Stimulated activated CD8-positive, alpha-beta memory T cell treated with anti-CD3 and anti-CD28 coated beads, Interleukin-7, amount 100 ng/mL, for 4 hours (primary cell): ENCODE data around the gene SLC9A4.
A peak's percentile ranks its signal among the peaks of the same experiment; 100 is the strongest.

Source experiments
- DNase-seq, 2 donors: peaks; one replicate each; pipeline ENCODE4 v3.0.0-alpha.2; 2020; ENCODE audit warnings: low read depth in 2 of 2

SLC9A4 gene, protein sequence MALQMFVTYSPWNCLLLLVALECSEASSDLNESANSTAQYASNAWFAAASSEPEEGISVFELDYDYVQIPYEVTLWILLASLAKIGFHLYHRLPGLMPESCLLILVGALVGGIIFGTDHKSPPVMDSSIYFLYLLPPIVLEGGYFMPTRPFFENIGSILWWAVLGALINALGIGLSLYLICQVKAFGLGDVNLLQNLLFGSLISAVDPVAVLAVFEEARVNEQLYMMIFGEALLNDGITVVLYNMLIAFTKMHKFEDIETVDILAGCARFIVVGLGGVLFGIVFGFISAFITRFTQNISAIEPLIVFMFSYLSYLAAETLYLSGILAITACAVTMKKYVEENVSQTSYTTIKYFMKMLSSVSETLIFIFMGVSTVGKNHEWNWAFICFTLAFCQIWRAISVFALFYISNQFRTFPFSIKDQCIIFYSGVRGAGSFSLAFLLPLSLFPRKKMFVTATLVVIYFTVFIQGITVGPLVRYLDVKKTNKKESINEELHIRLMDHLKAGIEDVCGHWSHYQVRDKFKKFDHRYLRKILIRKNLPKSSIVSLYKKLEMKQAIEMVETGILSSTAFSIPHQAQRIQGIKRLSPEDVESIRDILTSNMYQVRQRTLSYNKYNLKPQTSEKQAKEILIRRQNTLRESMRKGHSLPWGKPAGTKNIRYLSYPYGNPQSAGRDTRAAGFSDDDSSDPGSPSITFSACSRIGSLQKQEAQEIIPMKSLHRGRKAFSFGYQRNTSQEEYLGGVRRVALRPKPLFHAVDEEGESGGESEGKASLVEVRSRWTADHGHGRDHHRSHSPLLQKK

DNA sequence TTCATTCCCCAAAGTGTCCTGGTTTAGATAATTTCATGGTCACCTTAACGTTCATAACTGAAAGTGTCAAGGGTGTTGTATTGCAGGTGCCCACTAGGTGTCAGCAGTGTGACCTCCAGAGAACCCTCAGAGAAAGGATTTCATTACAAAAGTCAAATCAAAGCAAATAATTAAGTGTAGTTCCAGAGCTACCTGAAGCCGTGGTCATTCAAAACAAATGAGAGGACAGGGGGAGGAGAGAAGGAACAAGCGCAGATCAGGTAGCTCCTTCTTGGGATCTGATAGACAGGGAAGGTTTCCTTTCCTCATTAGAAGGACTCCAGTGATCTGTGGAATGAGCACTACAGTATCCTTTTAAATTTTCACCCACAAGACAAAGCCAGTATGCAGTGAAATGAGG, at the start of gene SLC9A4:
Gene SLC9A4 (plus strand): TSS at position 207 of the 400 bp plus-strand sequence. CDS start 534 bp downstream, outside the sequence.
- peak in 1 of 2 donors; percentile 10 for DNase-seq

DNA sequence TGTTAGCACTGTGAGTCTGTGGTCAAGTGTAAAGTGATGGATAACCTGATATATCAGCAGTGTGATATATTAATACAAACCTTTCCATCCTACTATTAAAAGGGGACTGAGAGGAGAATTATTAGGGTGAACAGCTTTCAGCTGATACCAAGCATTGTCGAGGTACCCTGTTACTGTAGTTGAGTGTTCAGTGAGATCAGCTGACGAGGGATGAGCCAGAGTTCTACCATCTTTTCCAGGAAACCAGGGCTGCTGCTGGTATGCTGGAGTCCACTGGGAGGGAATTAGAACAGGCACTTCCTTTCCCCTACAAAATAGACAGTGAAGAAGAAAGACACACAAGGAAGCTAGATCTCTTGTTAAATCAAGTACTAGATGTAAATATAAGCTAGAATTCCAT, 49.7 kb upstream of the SLC9A4 start:
- no peak for DNase-seq

DNA sequence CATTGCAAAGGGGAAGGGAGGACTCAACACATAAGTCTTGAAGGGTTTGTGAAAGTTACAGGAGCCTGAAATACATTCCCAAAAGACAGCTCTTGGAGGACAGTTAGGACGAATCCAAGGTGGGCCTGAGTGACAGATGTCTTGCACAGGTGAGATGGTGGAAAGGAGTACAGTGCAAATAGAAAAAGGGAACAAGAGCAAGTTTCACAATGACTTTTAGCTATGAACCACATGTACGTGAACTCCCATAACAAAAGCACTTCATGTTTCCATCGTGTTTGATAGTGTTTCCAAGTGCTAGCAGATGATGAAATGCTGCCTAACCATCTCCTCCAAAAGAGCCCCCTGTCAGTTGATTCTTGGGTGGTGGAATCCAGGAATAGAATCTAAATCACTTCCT, 48.3 kb upstream of the SLC9A4 start:
- no peak for DNase-seq

DNA sequence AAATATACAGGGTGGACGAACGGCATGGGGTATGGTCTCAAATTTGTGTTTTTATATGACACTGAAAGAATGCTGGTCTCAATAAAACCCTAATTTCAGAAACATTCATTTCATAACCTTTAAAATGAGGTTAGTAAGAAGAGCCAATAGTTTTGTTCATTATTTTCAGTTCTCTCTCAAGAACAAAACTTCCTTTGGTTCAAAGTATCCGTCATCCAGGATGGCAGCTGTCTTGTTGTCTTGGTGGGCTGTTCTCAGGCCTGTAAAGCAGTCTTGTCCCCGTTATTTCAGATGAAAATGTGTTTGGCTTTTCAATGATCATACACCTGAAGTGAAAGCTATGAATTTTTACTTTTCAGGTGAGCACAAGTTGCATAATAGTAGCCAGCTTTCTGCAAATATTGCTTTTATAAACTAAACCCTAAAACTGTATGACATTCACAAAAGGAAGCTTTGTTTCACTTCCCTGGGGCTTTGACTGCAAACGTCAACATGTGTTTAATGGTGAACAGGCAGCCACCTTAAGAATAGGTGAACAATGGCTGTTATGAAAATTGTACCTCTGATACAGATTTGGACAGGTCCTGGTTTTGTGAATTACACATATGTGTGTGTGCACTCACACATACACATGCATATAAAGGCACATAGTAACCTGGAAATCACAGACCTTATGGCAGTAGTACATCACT, 47.4 kb upstream of the SLC9A4 start:
- DNase-seq, result no peak

DNA sequence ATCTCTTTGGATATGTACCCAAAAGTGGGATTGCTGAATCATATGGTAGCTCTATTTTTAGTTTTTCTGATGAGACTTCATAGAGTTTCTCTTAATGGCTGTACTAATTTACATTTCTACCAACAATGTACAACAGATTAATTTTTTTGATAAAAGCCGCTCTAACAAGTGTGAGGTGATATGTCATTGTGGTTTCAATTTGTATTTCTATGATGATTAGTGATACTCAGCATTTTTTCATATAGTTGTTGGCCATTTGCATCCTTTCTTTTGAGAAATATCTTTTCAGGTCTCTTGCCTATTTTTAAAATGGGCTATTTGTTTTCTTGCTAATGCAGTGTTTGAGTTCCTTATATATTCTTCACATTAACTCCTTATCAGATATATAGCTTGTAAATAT, 45.8 kb upstream of the SLC9A4 start:
- no peak for DNase-seq

DNA sequence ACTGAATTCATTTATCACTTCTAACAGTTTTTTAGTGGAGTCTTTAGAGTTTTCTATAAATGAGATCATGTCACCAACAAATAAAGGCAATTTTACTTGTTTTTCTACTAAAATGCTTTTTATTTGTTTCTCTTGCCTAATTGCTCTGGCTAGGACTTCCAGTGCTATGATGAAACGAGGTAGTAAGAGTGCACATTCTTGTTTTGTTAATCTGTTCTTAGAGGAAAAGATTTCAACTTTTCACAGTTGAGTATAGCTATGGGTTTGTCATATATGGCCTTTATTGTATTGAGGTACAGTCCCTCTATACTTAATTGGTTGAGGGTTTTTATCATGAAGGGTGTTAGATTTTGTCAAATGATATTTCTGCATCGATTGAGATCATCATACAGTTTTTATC, 44.5 kb upstream of the SLC9A4 start:
- no peak for DNase-seq

DNA sequence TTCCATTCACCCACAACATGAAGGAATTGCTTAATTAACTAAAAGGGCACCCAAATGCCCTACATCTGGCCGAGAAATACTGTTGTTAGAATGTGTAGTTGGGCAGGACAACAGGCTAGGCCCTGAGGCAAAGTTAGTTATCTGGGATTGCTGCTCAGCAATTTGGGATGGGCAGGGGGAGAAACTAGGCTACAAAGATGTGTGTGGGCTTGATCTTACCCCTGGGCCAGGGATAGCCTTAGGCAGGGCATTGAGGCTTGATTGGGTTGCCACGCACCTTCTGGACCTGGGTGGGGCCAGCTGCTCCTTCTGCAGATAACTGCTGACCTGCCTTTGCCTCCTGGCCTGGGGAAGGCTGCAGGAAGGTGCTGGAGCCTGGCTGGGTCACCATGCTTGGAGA, 40.6 kb upstream of the SLC9A4 start:
- no peak for DNase-seq

DNA sequence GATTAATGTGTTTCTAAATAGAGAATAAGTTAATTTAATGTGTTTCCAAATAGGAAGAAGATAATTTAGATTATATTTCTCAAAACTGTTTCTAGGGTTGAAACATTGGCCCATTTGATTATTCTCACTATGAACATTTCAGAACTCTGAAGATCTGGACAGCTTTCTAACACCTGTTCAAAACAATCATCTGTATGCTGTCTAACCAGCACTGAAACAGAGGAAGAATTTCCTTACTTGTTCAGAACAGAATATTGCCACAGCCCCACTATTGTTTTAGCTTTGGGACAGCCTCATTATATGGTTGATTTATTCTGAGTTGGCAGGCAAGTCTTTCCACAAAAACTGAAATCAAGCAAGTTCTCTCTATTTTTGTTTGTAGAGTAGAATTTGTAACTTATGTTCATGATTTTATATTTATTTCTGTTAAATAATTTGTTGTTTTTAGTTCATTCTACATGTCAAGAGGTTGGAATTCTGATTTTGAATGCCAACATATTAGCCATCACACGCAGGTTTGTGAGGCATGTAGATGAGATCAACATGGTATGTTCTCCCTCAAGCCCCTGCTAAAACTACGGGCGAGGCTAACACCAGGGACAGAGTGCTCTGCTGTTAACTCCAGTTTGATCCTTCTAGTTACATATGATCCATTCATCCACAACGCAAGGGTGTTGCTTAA, 38.9 kb upstream of the SLC9A4 start:
- no peak for DNase-seq

DNA sequence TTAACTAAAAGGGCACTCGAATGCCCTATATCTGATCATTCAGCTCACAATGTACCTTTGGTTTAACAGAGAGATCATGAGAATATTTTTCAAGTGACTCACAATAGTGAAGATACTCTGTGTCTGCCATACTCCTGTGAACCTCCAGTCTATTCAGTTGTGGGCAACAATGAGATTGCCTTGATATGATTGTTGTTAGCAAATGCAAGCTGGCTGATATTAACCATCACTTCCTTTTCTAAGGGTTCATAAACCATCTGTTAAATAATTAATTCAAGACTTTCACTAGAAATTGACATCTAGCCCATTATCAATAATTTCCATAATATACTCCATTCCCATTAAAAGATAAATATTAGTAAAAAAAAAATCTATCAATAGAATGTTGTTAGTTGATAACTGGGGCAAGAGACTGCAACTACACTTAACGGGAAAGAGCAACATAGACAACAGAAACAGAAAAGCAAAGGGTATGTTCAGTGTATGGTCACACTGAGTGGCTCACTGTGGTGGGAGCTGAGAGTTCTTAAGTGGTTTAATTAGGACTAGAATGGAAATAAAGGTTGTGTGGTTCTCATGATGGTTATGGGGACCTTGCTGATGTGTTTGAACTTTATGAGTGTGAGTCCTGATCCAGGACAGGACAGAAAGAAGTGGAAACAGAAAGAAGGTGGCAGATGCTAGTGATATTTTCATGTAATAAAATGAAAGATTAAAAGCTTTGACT, 38.2 kb upstream of the SLC9A4 start:
- DNase-seq, result no peak

DNA sequence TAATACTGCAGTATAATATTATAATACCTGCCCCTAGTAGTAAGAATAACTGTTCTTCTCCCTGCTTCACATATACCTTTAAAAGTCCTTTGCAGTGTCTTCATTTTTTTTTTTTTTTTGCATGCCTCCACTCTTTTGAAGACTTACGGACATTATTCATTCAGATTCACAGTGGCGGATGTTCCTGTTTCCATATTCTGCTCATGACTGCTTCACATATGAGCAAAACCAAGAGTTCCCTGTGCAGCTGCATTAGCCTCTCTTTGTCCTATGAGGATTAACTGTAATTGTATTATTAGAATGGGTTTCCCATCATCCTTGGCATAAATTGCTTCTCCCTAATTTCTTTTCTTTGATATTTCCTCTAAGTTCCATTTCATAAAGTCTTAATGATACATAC, 37.3 kb upstream of the SLC9A4 start:
- no peak for DNase-seq

DNA sequence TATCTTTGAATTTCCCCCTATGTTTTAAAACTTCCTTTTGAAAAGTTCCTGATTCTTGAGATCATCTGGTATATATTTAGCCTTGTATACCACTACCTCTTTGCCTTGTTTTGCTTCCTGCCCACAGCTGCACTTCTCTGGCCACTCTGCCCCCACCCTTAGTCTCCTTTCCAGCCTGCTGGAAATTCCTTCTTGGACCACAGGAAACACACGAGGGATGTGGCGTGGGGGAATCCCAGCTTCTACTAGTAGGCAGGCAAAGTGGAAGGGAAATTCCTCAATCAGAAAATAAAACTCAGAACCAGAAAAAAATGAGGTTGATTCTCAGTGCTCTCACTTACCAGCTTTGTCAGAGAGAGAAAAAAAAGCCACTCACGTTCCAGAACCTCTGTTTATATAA, 36.7 kb upstream of the SLC9A4 start:
- peak in 1 of 2 donors; percentile 23 for DNase-seq

DNA sequence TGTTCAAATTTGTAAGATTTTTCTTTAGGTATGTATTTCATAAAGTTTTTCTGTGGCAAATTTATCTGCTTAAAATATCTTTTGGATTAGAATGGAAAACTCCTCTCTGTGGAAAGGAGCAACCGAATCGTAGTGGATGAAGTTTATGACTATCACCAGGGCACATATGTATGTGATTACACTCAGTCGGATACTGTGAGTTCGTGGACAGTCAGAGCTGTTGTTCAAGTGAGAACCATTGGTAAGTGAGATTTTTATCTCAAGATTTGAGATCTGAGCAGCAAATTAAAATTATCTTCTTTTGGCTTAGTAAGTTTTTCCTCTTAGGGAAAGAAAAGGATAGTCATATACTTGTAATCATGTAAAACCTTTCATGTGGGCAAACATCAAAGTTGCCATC, 35.9 kb upstream of the SLC9A4 start:
- no peak for DNase-seq

DNA sequence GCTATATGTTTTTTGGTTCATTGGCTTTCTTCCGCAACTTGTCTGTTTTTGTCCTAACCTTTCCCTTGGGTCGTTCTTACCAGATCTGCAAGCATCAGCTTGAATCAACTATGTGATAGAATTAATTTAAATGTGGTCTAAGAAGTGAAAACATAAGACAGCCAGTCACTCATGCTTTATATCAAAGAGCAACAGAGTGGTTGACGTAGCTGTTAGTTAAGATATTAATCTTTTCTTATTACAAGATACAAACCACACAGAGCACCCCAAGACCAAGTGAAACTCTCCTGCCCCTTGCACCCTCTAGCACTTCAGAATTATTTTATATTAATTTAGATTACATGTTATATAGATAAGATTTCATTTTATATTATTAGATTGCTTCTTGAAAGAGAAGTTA, 34.9 kb upstream of the SLC9A4 start:
- no peak for DNase-seq

DNA sequence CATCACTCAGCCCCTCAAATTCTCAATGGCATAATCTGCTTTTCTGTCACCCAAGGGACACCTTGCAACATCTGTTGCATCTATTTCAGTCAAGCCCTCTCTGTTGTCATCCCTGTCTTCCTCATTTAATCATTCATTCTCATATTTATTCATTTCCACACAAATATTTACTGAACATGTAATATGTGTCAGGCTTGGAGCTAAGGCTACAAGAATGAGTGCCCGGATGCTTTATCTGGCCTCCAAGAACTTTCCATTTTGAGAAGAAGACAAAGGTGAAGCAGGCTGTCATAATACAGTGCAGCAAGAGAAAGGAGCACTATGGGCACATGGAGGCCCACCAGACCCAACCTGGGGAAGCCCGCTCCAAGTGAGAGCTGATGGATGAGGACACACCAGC, 34.4 kb upstream of the SLC9A4 start:
- no peak for DNase-seq

DNA sequence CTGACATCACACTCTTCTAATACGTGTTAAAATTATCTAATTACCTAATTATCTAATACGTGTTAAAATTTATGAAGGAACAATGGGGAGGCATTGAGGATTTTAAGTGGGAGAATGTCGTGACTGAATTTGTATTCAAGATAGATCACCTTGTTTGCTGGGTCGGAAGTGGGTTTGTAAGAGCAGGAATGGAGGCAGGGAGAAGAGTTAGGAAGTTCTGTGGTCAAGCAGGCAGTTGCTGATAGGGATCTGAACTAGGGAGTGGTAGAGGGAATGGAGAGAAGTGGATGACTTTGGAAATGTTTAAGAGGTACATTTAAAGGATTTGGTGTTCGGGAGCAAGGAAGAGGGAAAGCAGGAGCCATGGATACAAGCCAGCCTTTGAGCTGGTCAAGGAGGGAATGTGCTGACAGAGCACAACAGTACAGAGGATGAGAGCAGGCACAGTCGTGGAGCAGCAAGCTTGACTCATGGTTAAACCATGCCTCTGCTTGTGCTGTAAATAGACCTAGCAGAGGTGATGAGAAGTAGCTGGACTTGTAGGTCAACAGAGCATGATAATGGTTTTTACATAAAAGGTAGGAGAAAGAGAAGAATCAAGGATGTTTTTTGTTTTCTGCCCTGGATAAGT, 33.8 kb upstream of the SLC9A4 start:
- no peak for DNase-seq

DNA sequence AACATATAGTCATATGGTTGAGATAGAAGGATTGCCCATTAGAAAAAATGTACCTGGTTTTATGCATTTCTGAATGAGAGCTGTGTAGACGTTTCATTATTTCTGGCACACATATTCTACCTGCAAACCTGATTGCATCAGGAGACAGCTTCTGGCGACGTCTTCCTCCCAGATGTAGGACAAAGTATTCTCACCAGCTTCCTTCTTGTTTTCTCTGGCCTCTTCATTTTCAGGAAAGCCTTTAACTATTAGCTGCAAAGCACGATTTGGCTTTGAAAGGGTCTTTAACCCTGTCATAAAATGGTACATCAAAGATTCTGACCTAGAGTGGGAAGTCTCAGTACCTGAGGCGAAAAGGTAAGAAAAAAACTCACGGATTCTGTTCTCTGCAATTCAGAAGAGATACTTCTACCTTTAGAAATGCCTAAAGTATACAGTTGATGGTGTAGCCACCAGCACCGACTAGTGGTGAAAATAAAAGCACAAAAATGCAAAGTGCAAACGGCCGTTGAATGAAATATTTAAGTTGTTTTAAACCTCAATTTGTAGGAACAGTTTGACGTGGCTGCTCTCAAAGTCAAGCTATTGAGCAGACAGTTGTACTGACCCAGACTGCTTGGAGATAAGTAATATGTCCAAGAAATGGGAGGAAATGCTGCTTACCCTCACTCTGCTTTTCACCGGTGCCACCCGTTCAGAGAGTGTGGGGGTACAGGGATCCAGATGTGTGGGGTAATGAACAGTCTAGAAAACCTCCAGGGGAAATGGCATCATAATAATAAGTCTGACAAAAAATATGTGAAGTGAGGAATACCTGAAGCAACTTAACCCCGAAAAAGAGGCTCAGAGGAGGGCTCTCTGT, 29.8 kb upstream of the SLC9A4 start:
- peak; percentile 13 to 35 for DNase-seq

DNA sequence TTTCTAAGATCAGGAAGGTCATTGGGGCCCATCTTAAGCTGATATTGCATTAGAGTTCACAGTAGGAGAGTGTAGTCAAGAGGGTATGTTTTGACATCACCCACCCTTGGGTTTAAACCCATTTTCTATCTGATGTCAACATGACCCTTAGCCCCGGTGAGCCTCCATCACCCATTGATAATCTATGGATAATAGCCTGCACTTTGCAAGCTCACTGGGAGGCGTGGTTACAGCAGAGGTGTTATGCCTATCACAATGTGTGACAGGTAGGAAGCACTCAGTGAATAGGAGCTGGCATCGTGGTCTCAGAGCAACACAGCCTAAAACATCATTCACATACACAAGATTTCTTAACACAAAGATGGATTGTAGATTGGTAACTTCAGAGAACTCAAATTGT, 28.8 kb upstream of the SLC9A4 start:
- DNase-seq, result no peak

DNA sequence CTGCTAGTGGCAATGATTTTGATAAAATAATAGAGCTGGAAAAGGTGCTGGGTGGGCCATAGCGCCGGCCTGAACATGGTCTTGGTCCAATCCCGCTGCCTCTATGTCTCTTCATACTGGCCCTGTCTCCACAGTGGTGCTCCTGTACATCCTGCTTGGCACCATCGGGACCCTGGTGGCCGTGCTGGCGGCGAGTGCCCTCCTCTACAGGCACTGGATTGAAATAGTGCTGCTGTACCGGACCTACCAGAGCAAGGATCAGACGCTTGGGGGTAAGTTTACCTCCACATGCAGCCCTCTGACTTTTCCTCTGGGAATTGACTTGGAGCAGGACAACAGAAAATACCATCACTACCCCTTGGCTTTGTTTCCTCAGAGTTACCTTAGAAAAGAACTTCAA, 26.1 kb upstream of the SLC9A4 start:
- DNase-seq, result no peak

DNA sequence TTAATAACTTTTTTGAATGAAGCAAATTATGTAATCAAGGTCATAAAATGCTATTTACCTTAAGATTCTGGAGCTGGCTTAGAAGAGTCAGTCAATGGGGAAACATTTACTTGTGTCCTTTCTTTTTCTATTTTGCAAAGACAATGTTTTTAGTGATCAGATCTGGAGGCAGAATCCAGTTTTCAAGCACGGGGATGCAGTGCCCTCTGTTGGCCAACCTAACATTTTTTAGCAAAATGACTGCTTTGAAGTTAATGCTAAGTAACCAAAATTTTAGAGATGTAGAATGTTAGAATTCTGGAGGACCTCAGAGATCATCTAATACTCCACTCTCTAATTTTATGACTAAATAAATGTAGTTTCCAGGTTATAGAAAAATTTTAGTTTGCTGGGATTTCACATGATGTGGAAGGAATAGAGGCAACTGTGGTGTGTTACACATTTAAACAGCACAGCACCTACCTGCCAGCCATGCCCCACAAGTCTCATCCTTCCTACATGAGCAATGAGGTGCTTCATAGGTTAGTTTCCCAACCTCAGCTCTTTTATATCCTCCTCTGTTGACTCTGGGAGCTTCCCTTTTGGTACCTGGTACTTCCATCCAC, 23.6 kb upstream of the SLC9A4 start:
- DNase-seq, result peak; percentile 36 to 42
